ENCODE data around the gene SBK1.

GRCh38 chr16:28292731-28293600 is 641 bp downstream of the SBK1 start:
- TF ChIP-seq CTCF (conservative IDR thresholded peaks at IDR 0.05) (no peak), ZFX (IDR thresholded peaks at IDR 0.05) (no peak)
